PC-9 (cell line): ENCODE measurements around the gene POLD4. TPM values are rescaled to one million over a fixed set of nuclear protein-coding genes. Genes with fewer than 3 reads are reported as not detected.

ENCODE experiments used
- BruUV-seq: library from RNA; stranded (reverse); fragments of 400-500 nt; replicated peaks from 2 replicates; lab custom pipeline; 2021; lab: Mats Ljungman, UMichigan
- CTCF ChIA-PET: fragments of 300-600 bp; sonication (Branson Sonifier 250); formaldehyde crosslinking; loops from one replicate; lab custom pipeline; 2022; ENCODE audit warnings: antibody characterized with exemption; lab: Charles Lee
- POLR2A ChIA-PET: fragments of 300-600 bp; sonication (Branson Sonifier 250); formaldehyde crosslinking; loops from one replicate; lab custom pipeline; 2022; ENCODE audit warnings: antibody characterized with exemption; ENCODE audit not compliant: unreplicated experiment; lab: Charles Lee
- DNase-seq, 2 experiments: peaks; one replicate each; pipeline versions ENCODE4 v3.0.0 to v3.0.0-alpha.2; 2015 to 2022; ENCODE audit warnings: mixed read lengths in 1 of 2
- H2AFZ ChIP-seq: fragments of 200-600 bp; sonication (generic); 2 replicates; pipeline ENCODE4 v1.8.1; 2017; ENCODE audit warnings: antibody characterized with exemption
- H3F3A ChIP-seq: fragments of 200-600 bp; sonication (generic); 2 replicates; pipeline ENCODE4 v1.8.1; 2017; ENCODE audit warnings: antibody characterized with exemption, mild to moderate bottlenecking, low read depth; ENCODE audit not compliant: insufficient read depth
- H3K27ac ChIP-seq: fragments of 200-600 bp; sonication (generic); 2 replicates; pipeline ENCODE4 v1.6.1; 2016; ENCODE audit warnings: mixed run types
- H3K27me3 ChIP-seq: fragments of 200-600 bp; sonication (generic); 2 replicates; pipeline ENCODE4 v1.6.1; 2016; ENCODE audit warnings: low read depth, mixed run types; ENCODE audit not compliant: insufficient read depth
- H3K36me3 ChIP-seq: fragments of 200-600 bp; sonication (generic); 2 replicates; pipeline ENCODE4 v1.6.1; 2016; ENCODE audit warnings: low read depth, mixed run types
- H3K4me1 ChIP-seq: fragments of 200-600 bp; sonication (generic); replicated peaks from 2 replicates; pipeline ENCODE4 v1.6.1; 2016; ENCODE audit warnings: mixed run types; ENCODE audit not compliant: insufficient read depth
- H3K4me2 ChIP-seq: fragments of 200-600 bp; sonication (generic); 2 replicates; pipeline ENCODE4 v1.6.1; 2017; ENCODE audit warnings: mixed run types
- H3K4me3 ChIP-seq: fragments of 200-600 bp; sonication (generic); 2 replicates; pipeline ENCODE4 v1.6.1; 2016; ENCODE audit warnings: mixed run types
- H3K79me2 ChIP-seq: fragments of 200-600 bp; sonication (generic); 2 replicates; pipeline ENCODE4 v1.6.1; 2017; ENCODE audit warnings: low read depth, mixed run types
- H3K9me2 ChIP-seq: fragments of 200-600 bp; sonication (generic); 2 replicates; pipeline ENCODE4 v1.8.1; 2017; ENCODE audit warnings: mild to moderate bottlenecking; ENCODE audit not compliant: insufficient read depth
- H3K9me3 ChIP-seq: fragments of 200-600 bp; sonication (generic); 2 replicates; pipeline ENCODE4 v1.8.1; 2016; ENCODE audit warnings: low read depth; ENCODE audit not compliant: insufficient read depth
- H4K20me1 ChIP-seq: fragments of 200-600 bp; sonication (generic); 2 replicates; pipeline ENCODE4 v1.8.1; 2017; ENCODE audit not compliant: insufficient read depth
- EZH2 ChIP-seq: fragments of 200-600 bp; sonication (generic); IDR thresholded peaks from 2 replicates; pipeline ENCODE4 v1.8.0; 2017; ENCODE audit warnings: antibody characterized with exemption, low read depth
- intact Hi-C: fragments of 100-400 bp; cut with micrococcal nuclease; formaldehyde crosslinking; loops from one replicate; pipeline ENCODE4 v1.10.0; 2022; ENCODE audit not compliant: unreplicated experiment
- total RNA-seq: library from RNA; stranded (reverse); gene quantifications from 2 replicates; pipeline ENCODE4 v1.2.3, GENCODE V29; 2021
- TF ChIP-seq, protein P1 (sequence below): fragments of 200-600 bp; sonication (generic); conservative IDR thresholded peaks from 2 replicates; pipeline ENCODE4 v1.6.1; 2017; ENCODE audit warnings: mixed run types, antibody characterized with exemption, mild to moderate bottlenecking, moderate library complexity

POLD4 gene
- total RNA-seq, 1 experiment from 2014 or later, result 67.1 TPM

DNA sequence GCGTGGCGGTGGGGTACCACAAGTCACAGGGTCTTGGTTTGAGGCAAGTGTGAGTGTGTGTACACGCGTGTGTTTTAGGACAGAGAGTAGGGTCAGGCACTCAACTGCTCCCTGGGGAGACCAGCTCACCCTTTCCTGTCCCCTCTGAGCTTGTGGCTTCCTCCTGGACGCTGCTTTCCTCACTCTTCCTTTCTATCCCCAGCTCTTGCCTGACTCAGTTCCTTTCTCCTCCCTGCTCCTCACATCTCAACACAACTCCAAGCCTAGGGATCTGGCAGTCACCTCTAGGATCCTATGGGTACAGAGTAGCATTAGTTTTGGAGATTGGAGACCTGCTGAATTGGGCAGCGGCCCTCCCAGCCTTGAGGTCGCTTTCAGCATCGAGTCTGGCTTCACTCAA, 15.9 kb upstream of the POLD4 start:
- peaks cover 59% of the 10 kb centered on the region for H4K20me1 ChIP-seq
- H3K27me3 ChIP-seq, result no peaks in the 10 kb centered on the region
- H3K79me2 ChIP-seq, result peaks cover 60% of the 10 kb centered on the region
- no peak overlapping the region for H3K4me3 ChIP-seq
- POLR2A ChIA-PET, result no interaction called here
- no peak overlapping the region for H3K27ac ChIP-seq
- intact Hi-C loops, result no loop called here
- no peak overlapping the region for H2AFZ ChIP-seq
- peaks cover 19% of the 10 kb centered on the region for H3K36me3 ChIP-seq
- no peak overlapping the region for H3K4me2 ChIP-seq
- DNase-seq, result no peak
- peaks cover 12% of the 10 kb centered on the region for H3K4me1 ChIP-seq
- CTCF ChIA-PET, result interaction anchor here (0.6 to 0.7 kb wide), 2 partner anchors 10 to 15 kb away, joined by 5 to 9 read pairs; no protein-coding TSS in a partner anchor
- no TSS peak for BruUV-seq
- H3K9me2 ChIP-seq, result no peaks in the 10 kb centered on the region
- H3K9me3 ChIP-seq, result no peaks in the 10 kb centered on the region
- TF ChIP-seq EZH2, result no peak
- TF ChIP-seq, protein P1, sequence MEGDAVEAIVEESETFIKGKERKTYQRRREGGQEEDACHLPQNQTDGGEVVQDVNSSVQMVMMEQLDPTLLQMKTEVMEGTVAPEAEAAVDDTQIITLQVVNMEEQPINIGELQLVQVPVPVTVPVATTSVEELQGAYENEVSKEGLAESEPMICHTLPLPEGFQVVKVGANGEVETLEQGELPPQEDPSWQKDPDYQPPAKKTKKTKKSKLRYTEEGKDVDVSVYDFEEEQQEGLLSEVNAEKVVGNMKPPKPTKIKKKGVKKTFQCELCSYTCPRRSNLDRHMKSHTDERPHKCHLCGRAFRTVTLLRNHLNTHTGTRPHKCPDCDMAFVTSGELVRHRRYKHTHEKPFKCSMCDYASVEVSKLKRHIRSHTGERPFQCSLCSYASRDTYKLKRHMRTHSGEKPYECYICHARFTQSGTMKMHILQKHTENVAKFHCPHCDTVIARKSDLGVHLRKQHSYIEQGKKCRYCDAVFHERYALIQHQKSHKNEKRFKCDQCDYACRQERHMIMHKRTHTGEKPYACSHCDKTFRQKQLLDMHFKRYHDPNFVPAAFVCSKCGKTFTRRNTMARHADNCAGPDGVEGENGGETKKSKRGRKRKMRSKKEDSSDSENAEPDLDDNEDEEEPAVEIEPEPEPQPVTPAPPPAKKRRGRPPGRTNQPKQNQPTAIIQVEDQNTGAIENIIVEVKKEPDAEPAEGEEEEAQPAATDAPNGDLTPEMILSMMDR, result no peak
- H3F3A ChIP-seq, result peaks cover 36% of the 10 kb centered on the region

DNA sequence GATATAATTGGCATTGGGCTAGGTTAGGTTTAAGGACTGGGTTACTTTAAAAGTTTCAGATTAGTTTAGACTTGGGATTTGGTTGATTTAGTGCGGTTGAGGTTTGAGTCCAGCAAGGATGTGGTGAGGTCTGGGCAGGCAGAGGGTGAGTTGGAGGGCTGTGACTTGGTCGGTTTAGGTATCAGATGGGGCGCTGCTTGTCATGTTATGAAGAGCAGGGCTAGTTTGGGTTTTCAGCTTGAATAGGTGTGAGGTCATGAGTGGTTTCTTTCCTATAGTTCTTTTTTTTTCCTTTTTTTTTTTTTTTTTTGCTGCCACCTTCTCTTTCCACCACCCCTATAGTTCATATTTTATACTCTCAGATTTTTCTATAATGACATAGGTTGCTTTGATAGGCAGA, 15.3 kb upstream of the POLD4 start:
- H3K79me2 ChIP-seq, result peaks cover 60% of the 10 kb centered on the region
- no peak for TF ChIP-seq EZH2
- TF ChIP-seq, protein P1, result no peak
- H4K20me1 ChIP-seq, result peaks cover 60% of the 10 kb centered on the region
- ChIA-PET POLR2A (no interaction called here), CTCF (no interaction called here)
- no peak for DNase-seq
- BruUV-seq, result no TSS peak
- peaks cover 19% of the 10 kb centered on the region for H3K36me3 ChIP-seq
- no peak overlapping the region for H3K4me2 ChIP-seq
- peaks cover 38% of the 10 kb centered on the region; the same call in 1 of the 2 replicates for H3F3A ChIP-seq
- no peak overlapping the region for H3K4me3 ChIP-seq
- H3K4me1 ChIP-seq, result peaks cover 12% of the 10 kb centered on the region
- H2AFZ ChIP-seq, result no peak overlapping the region
- no peak overlapping the region for H3K27ac ChIP-seq
- H3K9me3 ChIP-seq, result no peaks in the 10 kb centered on the region
- no peaks in the 10 kb centered on the region for H3K9me2 ChIP-seq
- H3K27me3 ChIP-seq, result no peaks in the 10 kb centered on the region
- intact Hi-C loops, result no loop called here

DNA sequence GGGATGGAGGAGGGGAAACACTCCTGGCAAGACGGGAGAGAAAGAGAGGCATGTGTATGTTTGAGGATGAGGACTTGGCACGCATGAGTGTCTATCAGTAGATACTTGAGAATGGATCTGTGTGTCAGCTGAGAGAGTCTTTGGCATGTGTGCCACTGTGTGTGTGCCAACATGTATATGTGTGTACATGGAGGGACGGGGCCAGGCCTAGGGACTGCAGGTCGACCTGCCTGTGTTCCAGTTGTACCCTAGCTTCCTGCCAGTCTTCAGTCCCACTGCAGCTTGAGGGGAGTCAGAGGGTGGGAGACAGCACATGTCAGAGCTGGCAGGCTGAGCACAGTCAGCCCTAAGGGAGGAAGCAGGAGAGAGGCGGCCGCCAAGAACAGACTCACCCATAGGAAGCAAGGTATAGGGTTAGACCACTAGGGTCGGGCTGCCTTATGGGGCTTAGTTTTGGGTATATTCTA, 14.4 kb upstream of the POLD4 start:
- Histone ChIP-seq H3K79me2 (peaks cover 53% of the 10 kb centered on the region), H3K27me3 (no peaks in the 10 kb centered on the region), H3K4me1 (peaks cover 12% of the 10 kb centered on the region), H4K20me1 (peaks cover 63% of the 10 kb centered on the region), H3K36me3 (peaks cover 19% of the 10 kb centered on the region), H3K4me3 (no peak overlapping the region), H3K27ac (no peak overlapping the region), H3K9me2 (no peaks in the 10 kb centered on the region), H3F3A (peaks cover 45% of the 10 kb centered on the region), H3K4me2 (no peak overlapping the region), H3K9me3 (no peaks in the 10 kb centered on the region), H2AFZ (no peak overlapping the region)
- no TSS peak for BruUV-seq
- no peak for DNase-seq
- TF ChIP-seq, protein P1, result no peak
- TF ChIP-seq EZH2, result no peak
- ChIA-PET POLR2A (interaction anchor here (0.6 kb wide), 1 partner anchor 24 kb away, joined by 3 read pairs; the partner anchor contains the start of gene RAD9A), CTCF (no interaction called here)
- intact Hi-C loops, result no loop called here
